GM12872 (cell line): ENCODE results near the gene PROM1.

Experiments
- TF ChIP-seq, protein P1 (sequence below): IDR thresholded peaks from 3 replicates; pipeline ENCODE4 v1.5.1; 2011; ENCODE audit warnings: low read depth, mild to moderate bottlenecking, low read length, moderate library complexity; ENCODE audit not compliant: insufficient read depth

The PROM1 gene

DNA sequence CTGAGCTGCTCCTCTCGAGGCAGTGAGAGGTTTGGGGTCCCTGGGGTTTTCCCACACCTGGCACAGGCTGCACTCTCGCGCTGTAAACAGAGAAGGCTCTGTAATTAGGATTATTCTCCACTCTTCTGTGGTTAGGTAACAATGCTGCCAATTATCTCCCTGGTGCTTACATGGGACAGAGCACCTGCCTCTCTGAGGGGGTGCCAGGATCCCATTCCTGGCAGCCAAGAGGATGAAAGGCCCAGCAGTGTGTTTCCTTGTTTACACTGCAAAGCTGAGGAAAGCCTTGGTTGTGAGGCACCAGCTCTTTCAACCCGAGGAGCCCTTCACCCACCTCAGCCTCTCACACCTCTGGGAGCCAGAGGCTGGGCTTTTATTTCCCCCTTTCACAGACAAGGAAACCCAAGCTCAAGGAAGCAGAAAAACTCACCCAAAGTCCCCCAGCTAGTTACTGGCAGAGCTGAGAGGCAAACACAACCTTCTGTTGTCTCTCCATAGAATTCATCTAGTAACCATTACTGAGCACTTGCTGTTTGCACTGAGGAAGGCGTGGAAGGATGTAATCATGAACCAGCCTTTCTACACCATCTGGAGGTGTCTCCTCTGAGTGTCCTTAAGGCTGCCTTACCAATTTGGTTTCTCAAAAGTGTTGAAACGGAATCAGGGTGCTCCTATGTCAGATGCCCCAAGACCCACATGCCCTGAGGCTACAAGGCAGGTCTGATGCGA is 39.7 kb upstream of the PROM1 start:
- TF ChIP-seq, protein P1, sequence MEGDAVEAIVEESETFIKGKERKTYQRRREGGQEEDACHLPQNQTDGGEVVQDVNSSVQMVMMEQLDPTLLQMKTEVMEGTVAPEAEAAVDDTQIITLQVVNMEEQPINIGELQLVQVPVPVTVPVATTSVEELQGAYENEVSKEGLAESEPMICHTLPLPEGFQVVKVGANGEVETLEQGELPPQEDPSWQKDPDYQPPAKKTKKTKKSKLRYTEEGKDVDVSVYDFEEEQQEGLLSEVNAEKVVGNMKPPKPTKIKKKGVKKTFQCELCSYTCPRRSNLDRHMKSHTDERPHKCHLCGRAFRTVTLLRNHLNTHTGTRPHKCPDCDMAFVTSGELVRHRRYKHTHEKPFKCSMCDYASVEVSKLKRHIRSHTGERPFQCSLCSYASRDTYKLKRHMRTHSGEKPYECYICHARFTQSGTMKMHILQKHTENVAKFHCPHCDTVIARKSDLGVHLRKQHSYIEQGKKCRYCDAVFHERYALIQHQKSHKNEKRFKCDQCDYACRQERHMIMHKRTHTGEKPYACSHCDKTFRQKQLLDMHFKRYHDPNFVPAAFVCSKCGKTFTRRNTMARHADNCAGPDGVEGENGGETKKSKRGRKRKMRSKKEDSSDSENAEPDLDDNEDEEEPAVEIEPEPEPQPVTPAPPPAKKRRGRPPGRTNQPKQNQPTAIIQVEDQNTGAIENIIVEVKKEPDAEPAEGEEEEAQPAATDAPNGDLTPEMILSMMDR, result no peak

DNA sequence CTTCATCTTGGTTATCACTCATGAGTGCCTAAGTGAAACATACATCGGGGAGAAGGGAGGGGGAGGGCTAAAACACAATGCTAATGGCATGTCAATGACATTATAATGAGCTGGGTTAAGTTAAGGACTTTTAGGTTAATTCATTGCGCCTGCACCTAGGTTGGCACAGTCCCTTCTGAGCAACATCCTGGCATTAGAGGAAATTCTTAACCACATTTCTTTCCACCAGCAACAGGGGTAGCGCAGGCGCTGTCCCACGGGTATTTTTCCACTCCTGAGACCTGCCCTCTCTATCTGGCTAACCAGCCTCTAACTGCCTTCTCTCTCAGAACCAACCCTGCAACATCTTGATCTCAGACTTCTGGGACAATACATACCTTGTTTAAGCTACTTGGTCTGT is 39.0 kb upstream of the PROM1 start:
- TF ChIP-seq, protein P1, result no peak

DNA sequence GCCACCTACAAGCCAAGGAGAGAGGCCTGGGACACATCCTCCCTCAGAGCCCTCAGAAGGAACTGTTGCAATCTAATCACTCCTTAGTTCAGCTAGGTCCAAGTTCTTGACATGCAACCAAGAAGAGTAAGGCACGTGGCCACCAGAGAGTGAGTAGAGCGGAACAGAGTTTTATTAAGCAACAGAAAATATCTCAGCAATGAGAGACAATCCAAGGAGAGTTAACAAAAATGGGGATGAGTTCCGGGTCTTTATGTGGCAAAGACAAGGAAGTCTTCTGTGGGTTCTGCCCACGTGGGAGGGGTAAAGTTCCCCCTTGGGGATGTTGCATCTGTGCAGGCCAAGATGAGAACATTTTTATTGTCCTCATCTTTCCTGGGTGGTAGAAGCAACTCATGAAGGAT is 38.5 kb upstream of the PROM1 start:
- TF ChIP-seq, protein P1, result no peak

DNA sequence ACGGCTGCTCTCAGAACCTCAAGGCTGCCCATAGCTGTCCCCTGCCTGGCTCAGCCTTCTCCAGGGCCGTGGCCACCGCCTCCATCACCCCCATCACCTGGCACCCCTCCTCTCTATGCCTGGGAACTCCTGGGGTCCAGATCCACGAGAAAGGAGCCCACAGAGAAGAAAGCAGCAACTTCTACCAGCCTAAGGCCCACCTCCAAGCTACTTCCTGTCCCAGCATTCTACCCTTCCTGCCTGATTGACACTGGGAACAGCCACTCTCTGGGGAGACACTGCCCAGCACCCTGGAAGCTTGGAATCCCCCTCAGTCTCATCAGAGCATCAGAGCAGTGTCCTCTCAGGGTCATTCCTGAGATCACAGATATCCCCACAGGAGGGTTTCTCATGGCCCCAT is 36.9 kb upstream of the PROM1 start:
- TF ChIP-seq, protein P1, result no peak

DNA sequence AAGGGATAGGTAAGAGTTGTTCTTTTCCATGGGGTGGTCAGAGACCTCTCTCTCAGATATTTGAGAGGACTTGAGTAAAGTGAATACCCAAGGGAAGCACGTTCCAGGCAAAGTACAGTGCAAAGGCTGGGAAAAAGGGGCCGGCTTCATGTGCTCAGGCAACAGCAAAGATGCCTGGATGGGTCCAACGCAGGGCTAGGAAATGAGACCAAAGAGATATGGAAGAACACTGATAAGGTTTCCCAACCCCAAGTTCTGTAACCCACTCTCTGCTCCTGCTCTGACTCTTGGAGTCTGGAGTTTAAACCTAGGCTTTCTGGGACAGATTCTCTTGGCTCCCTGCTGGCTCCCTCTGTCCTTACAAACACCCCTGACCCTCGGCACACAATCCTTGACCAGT is 36.2 kb upstream of the PROM1 start:
- TF ChIP-seq, protein P1, result no peak

DNA sequence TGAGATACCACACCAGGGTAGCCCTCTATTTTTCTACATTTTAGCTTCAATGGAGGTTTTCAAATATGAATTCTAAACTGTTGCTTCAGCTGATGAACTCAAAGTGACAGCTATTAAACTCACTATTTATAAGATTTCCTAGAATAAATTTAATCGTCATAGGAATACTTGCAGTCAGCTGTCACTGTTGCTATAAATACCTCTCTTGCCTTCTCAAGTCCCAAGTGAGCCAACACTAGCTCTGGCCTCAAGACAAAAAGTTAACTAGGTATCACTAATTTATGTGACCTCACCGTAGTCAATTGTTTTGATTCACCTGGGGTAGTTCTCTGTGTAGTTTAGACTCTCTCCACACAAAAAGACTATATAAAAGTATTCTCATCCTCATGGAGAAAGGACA is 34.3 kb upstream of the PROM1 start:
- TF ChIP-seq, protein P1, result no peak

DNA sequence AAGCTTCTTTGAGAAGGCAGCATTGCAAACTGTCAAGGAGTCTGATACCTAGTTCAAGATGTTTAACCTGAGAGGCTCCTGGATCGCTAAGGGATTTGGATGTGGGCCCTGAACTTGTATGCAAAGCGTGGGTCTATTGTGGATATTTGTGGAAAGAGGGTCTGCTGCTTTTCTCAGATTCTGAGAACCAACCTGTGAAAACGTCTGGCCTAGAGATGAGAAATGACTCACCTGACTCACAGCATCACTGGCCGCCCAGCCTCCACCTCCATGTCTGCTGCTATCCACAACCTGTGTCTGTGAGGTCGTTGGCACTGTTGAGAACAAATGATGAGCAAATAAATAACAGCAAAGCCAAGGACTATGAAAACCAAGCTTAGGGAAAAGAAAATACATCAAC is 33.3 kb upstream of the PROM1 start:
- TF ChIP-seq, protein P1, result no peak

DNA sequence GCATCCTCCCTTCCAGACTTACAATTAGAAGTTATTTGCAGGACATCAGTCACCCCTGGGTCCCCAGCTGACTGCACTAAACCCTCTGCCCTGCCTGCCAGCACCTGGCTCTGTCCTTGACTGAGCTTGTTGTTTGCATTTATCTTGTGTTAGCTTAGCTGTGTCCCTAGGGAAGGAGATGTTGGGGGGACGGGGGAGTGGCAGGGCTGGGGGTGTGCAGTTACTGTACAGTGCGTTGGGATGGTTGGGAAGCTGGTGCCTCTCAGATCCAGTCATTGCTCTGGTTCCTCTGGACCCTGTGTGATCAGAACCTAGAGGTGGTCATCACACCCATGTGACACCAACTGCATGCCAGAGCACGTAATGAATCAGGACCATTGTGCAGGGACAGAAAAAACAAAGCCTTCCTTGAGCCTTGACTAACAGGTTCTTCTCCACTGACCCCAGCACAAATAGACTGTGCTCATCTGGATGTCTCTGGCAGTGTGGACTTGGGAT is 32.7 kb upstream of the PROM1 start:
- TF ChIP-seq, protein P1, result no peak
